ENCODE measurements around the gene MAP4K3. TPM values are rescaled to one million over a fixed set of nuclear protein-coding genes. Genes with fewer than 3 reads are reported as not detected.

Gene MAP4K3
- total and polyA plus RNA-seq, 2 of the 4 experiments (the other 2 are of a cell fraction) = 13.2 to 32.6 TPM

- no peak overlapping the region for H3K27ac ChIP-seq (ENCODE audit: insufficient read depth, low read length)
- H3K23ac ChIP-seq (ENCODE audit: low read depth, low read length) = no peak overlapping the region
- in situ Hi-C loops (cut with MboI; ENCODE audit: low sequenced_read_pairs) (no loop called here), intact Hi-C loops (cut with micrococcal nuclease) (no loop called here), dilution Hi-C loops (cut with HindIII; ENCODE audit: low sequenced_read_pairs, unreplicated experiment) (no loop called here)
- no peaks in the 10 kb centered on the region for H3K9me3 ChIP-seq (ENCODE audit: control insufficient read depth, insufficient read depth, low read length)
- no peak overlapping the region for H3K4me3 ChIP-seq (ENCODE audit: insufficient read depth, low read depth, low read length)
- H4K91ac ChIP-seq (ENCODE audit: insufficient read depth, low read depth, low read length) = no peak overlapping the region
- H4K8ac ChIP-seq (ENCODE audit: low read depth in 2 of 2, low read length in 2 of 2) = no peak overlapping the region
- H2BK120ac ChIP-seq (ENCODE audit: low read depth, low read length) = no peak overlapping the region
- no CpG with 5 or more reads among the region's 2 CpGs for WGBS, 2 experiments (ENCODE audit: extremely low coverage in 2 of 2, insufficient read length in 1 of 2)
- H3K27me3 ChIP-seq (ENCODE audit: control insufficient read depth, insufficient read depth, low read length) = no peaks in the 10 kb centered on the region
- ATAC-seq (ENCODE audit: low read depth) (no peak), DNase-seq (no peak)
- no peak overlapping the region for H3K4me2 ChIP-seq (ENCODE audit: low read depth, low read length)
- peaks cover 10% of the 10 kb centered on the region for H3K4me1 ChIP-seq (ENCODE audit: control insufficient read depth, insufficient read depth, low read length)
- H4K5ac ChIP-seq (ENCODE audit: low read depth, low read length) = no peak overlapping the region
- H3K4ac ChIP-seq (ENCODE audit: low read depth, low read length) = no peak overlapping the region
- POLR2A ChIA-PET (ENCODE audit: unreplicated experiment) = no interaction called here
- no TSS peak for BruUV-seq (replicated peaks)
- peaks cover 19 to 62% of the 10 kb centered on the region in 2 experiments for H3K79me1 ChIP-seq (ENCODE audit: low read depth in 1 of 2, low read length in 2 of 2)
- peaks cover 3% of the 10 kb centered on the region; the same call in 1 of the 2 replicates for H3K36me3 ChIP-seq (ENCODE audit: control insufficient read depth, insufficient read depth, low read length)
- no peak overlapping the region for H2AK5ac ChIP-seq (ENCODE audit: low read depth, low read length)
- no peak overlapping the region for H3K14ac ChIP-seq (replicated peaks; ENCODE audit: low read depth, low read length)
- no peak overlapping the region for H3K18ac ChIP-seq (ENCODE audit: low read depth, low read length)
- H2AFZ ChIP-seq (replicated peaks; ENCODE audit: low read length, poor library complexity) = no peak overlapping the region
- H2BK5ac ChIP-seq (ENCODE audit: low read depth, low read length, poor library complexity, severe bottlenecking) = no peak overlapping the region
- no peak for TF ChIP-seq USF2 (IDR thresholded peaks at IDR 0.05; ENCODE audit: low read depth, low read length)
- TF ChIP-seq RAD21 (IDR thresholded peaks at IDR 0.05; ENCODE audit: low read length) = no peak
- no peak for TF ChIP-seq ELK1 (IDR thresholded peaks at IDR 0.05; ENCODE audit: borderline replicate concordance, low read depth, low read length)
- no peak for TF ChIP-seq RFX5 (IDR thresholded peaks at IDR 0.05; ENCODE audit: low read depth, low read length)
- TF ChIP-seq FOS (IDR thresholded peaks at IDR 0.05; ENCODE audit: low read depth, low read length) = no peak
- no peak for TF ChIP-seq MAFK (IDR thresholded peaks at IDR 0.05; ENCODE audit: low read depth, low read length)
- TF ChIP-seq NFE2L2 (IDR thresholded peaks at IDR 0.05; ENCODE audit: low read depth, low read length) = no peak
- TF ChIP-seq CHD1 (IDR thresholded peaks at IDR 0.05; ENCODE audit: low read depth, low read length) = no peak
- no peak for TF ChIP-seq BHLHE40 (IDR thresholded peaks at IDR 0.05; ENCODE audit: low read depth, low read length)
- no peak for TF ChIP-seq CTCF (conservative IDR thresholded peaks at IDR 0.05; ENCODE audit: low read depth, low read length)
- TF ChIP-seq CEBPB (IDR thresholded peaks at IDR 0.05; ENCODE audit: low read depth, low read length) = no peak
- H3K56ac ChIP-seq (ENCODE audit: extremely low read depth, insufficient read depth, low read length) = no peak overlapping the region
- CTCF ChIA-PET = interaction anchor here (0.9 kb wide), 1 partner anchor 121 kb away, joined by 3 read pairs; no protein-coding TSS in a partner anchor
- no peak overlapping the region for H2AK9ac ChIP-seq (replicated peaks; ENCODE audit: low read depth, low read length, poor library complexity)
- no peak overlapping the region for H2BK15ac ChIP-seq (ENCODE audit: low read depth, low read length)
- H3K9me1 ChIP-seq (ENCODE audit: insufficient read depth, low read length) = peaks cover 8% of the 10 kb centered on the region; the same call in 1 of the 2 replicates
- H2BK20ac ChIP-seq (ENCODE audit: low read depth, low read length) = no peak overlapping the region
- peaks cover 68% of the 10 kb centered on the region for H4K20me1 ChIP-seq (ENCODE audit: insufficient read depth, low read length)
- no peak overlapping the region for H3K9ac ChIP-seq (ENCODE audit: low read depth, low read length)
Measured at GRCh38 chr2:39392672-39393071, 44.4 kb downstream of the MAP4K3 start.

Data from IMR-90 (cell line).